Adrenal gland (tissue), 12 donors: Measurements from ENCODE around the gene UGDH. TPM values are rescaled to one million over a fixed set of nuclear protein-coding genes. Genes with fewer than 3 reads are reported as not detected.
A peak's percentile ranks its signal among the peaks of the same experiment; 100 is the strongest.

ENCODE experiments used
- DNase-seq, 7 donors: peaks; one replicate each; pipeline ENCODE4 v3.0.0-alpha.2; 2019 to 2020
- H3K27ac ChIP-seq, 5 donors: fragments of 200-600 bp; sonication (generic) in 4 of 5; 1 replicate in 3 of 5; 2 replicates in 2 of 5; pipeline versions ENCODE4 v1.5.1 to v1.8.0; 2016 to 2020; ENCODE audit warnings: mild to moderate bottlenecking in 1 of 5
- H3K27me3 ChIP-seq: fragments of 200-600 bp; 2 replicates; pipeline ENCODE4 v1.8.0; 2021
- H3K36me3 ChIP-seq, 2 donors: fragments of 200-600 bp; replicated peaks in 1 of 2; 1 replicate in 1 of 2; 2 replicates in 1 of 2; pipeline versions ENCODE4 v1.5.1 to v1.8.0; 2018 to 2022
- H3K4me1 ChIP-seq, 2 donors: fragments of 200-600 bp; replicated peaks in 1 of 2; 1 replicate in 1 of 2; 2 replicates in 1 of 2; pipeline versions ENCODE4 v1.5.1 to v1.8.0; 2018 to 2021
- H3K4me3 ChIP-seq, 4 donors: fragments of 200-600 bp; sonication (generic) in 3 of 4; one replicate each; pipeline ENCODE4 v1.5.1; 2016 to 2018
- H3K9me3 ChIP-seq, 3 donors: fragments of 200-600 bp; sonication (generic) in 1 of 3; replicated peaks in 1 of 3; 1 replicate in 2 of 3; 2 replicates in 1 of 3; pipeline versions ENCODE4 v1.5.1 to v1.8.0; 2016 to 2021
- POLR2A ChIP-seq, 2 donors: fragments of 450-650 bp; IDR thresholded peaks; one replicate each; pipeline ENCODE4 v1.6.1; 2017; ENCODE audit warnings: antibody characterized with exemption in 2 of 2, mild to moderate bottlenecking in 2 of 2, moderate library complexity in 1 of 2
- WGBS, 4 donors: extraction: QIAGEN DNeasy Blood & Tissue Kit in 2 of 4; methylation state at CpG; one replicate each; pipeline versions ENCODE4 v1.1.5 to v1.1.7; 2013 to 2017; 5-methylcytosine and 5-hydroxymethylcytosine counted together
- intact Hi-C, 2 donors: fragments of 100-400 bp; cut with DNase I; formaldehyde crosslinking; loops; one replicate each; pipeline versions ENCODE4 v1.14.1 to v1.15.0; 2022 to 2023
- polyA plus RNA-seq, 3 donors: library from polyadenylated mRNA; stranded (reverse); fragments of 200-250 nt in 2 of 3; fragments of 350-450 nt in 1 of 3; fragmentation: Illumina TruSeq in 1 of 3; extraction: RNeasy Lipid Tissue Mini Kit (QIAGEN cat#74804) in 1 of 3; gene quantifications; one replicate each; pipeline ENCODE4 v1.2.3, GENCODE V29; 2013 to 2014
- total RNA-seq, 9 donors: library from RNA; depleted of rRNA in 4 of 9; stranded (reverse); fragments of >200 nt in 4 of 9; fragments of 120-200 nt in 1 of 9; fragmentation: NEBNext Ultra II Directional in 1 of 9; extraction: Animal tissue kit (Norgen Biotek cat#: 25700) in 1 of 9; gene quantifications; one replicate each; pipeline versions ENCODE4 v1.1.0 to v1.2.4, GENCODE V29; 2013 to 2023
- TF ChIP-seq, protein P1 (sequence below), 6 experiments: fragments of 450-650 bp in 4 of 6; fragments of 200-600 bp in 2 of 6; sonication (generic) in 1 of 6; IDR thresholded peaks; 1 replicate in 5 of 6; 2 replicates in 1 of 6; pipeline versions ENCODE4 v1.5.1 to v1.8.0; 2016 to 2021; ENCODE audit warnings: antibody characterized with exemption in 6 of 6, mild to moderate bottlenecking in 2 of 6, moderate library complexity in 1 of 6
- donor health status: healthy with polysubstance abuse.
- donor health status: Bipolar disorder and iron deficiency.
- donor health status: DM: yes; HTN: yes; CAD: no.
- donor health status: DM: no; HTN: no; CAD: no.
- donor health status: DM: no; HTN: no; CAD: no.
- donor health status: DM: yes; HTN: yes; CAD: no.

The UGDH gene
- total and polyA plus RNA-seq, 12 donors, result 10.6 to 93.3 (median 47.5) TPM

DNA sequence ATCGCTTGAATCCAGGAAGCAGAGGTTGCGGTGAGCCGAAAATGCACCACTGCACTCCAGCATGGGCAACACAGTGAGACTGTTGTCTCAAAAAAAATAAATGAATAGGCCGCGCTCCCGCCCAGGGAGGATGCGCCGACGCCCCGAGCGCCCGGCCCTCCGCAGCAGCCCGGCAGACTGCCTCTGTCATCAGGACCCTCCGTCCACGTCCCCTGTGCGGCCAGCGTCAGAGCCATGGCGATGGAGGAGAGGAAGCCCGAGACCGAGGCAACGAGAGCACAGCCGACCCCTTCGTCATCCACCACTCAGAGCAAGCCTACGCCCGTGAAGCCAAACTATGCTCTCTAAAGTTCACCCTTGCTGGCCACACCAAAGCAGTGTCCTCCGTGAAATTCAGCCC, 47.0 kb downstream of the UGDH start:
- DNase-seq, result no peak
- no peak overlapping the region for H3K4me3 ChIP-seq
- TF ChIP-seq POLR2A (IDR thresholded peaks at IDR 0.05), result no peak
- TF ChIP-seq, protein P1, sequence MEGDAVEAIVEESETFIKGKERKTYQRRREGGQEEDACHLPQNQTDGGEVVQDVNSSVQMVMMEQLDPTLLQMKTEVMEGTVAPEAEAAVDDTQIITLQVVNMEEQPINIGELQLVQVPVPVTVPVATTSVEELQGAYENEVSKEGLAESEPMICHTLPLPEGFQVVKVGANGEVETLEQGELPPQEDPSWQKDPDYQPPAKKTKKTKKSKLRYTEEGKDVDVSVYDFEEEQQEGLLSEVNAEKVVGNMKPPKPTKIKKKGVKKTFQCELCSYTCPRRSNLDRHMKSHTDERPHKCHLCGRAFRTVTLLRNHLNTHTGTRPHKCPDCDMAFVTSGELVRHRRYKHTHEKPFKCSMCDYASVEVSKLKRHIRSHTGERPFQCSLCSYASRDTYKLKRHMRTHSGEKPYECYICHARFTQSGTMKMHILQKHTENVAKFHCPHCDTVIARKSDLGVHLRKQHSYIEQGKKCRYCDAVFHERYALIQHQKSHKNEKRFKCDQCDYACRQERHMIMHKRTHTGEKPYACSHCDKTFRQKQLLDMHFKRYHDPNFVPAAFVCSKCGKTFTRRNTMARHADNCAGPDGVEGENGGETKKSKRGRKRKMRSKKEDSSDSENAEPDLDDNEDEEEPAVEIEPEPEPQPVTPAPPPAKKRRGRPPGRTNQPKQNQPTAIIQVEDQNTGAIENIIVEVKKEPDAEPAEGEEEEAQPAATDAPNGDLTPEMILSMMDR (IDR thresholded peaks at IDR 0.05), result no peak
- 96 to 98% (median 97%) methylated on average over 17 to 27 of the region's 27 CpGs for WGBS, 4 donors
- no peaks in the 10 kb centered on the region for H3K9me3 ChIP-seq
- H3K27me3 ChIP-seq, result no peaks in the 10 kb centered on the region
- no peaks in the 10 kb centered on the region for H3K4me1 ChIP-seq
- intact Hi-C loops, result no loop called here
- no peaks in the 10 kb centered on the region for H3K36me3 ChIP-seq
- H3K27ac ChIP-seq, result no peak overlapping the region

- peaks cover 0 to 4% of the 10 kb centered on the region in 2 donors for H3K36me3 ChIP-seq
- DNase-seq, result no peak
- H3K9me3 ChIP-seq, result no peaks in the 10 kb centered on the region
- intact Hi-C loops, result no loop called here
- no peak overlapping the region for H3K4me3 ChIP-seq
- H3K27me3 ChIP-seq, result no peaks in the 10 kb centered on the region
- 80 to 90% (median 86%) methylated on average over 5 of the region's 5 CpGs for WGBS, 4 donors
- no peak for TF ChIP-seq POLR2A (IDR thresholded peaks at IDR 0.05)
- TF ChIP-seq, protein P1 (IDR thresholded peaks at IDR 0.05), result no peak
- H3K4me1 ChIP-seq, result no peaks in the 10 kb centered on the region
- H3K27ac ChIP-seq, result no peak overlapping the region
Measured at GRCh38 chr4:39476187-39476895, 50.9 kb downstream of the UGDH start.

DNA sequence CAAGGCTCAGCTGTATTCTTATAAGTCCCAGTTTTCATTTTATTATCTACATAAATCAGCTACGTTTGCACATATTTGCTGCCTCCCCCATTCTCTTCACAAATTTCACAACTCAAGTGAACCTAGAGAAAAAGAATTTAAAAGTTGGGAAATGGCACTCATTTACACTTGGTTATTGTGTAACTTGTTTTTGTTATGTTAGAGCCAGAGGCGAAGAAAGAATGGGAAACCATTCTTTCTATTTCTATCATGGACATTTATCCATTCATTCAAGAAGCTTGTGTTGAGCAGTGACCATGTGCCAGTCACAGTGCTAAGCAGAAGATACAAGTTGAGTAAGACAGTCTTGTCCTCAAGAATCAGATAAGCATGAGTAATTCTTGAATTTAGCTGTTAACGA, 54.8 kb downstream of the UGDH start:
- Histone ChIP-seq H3K36me3 (peaks cover 0 to 4% of the 10 kb centered on the region in 2 donors), H3K4me1 (peaks cover 0 to 13% of the 10 kb centered on the region in 2 donors), H3K4me3 (no peak overlapping the region), H3K27ac (no peak overlapping the region), H3K27me3 (no peaks in the 10 kb centered on the region), H3K9me3 (no peaks in the 10 kb centered on the region)
- no peak for TF ChIP-seq POLR2A (IDR thresholded peaks at IDR 0.05)
- TF ChIP-seq, protein P1 (IDR thresholded peaks at IDR 0.05), result no peak
- 69 to 83% (median 74%) methylated on average over 3 of the region's 3 CpGs for WGBS, 4 donors
- intact Hi-C loops, result no loop called here
- DNase-seq, result no peak

DNA sequence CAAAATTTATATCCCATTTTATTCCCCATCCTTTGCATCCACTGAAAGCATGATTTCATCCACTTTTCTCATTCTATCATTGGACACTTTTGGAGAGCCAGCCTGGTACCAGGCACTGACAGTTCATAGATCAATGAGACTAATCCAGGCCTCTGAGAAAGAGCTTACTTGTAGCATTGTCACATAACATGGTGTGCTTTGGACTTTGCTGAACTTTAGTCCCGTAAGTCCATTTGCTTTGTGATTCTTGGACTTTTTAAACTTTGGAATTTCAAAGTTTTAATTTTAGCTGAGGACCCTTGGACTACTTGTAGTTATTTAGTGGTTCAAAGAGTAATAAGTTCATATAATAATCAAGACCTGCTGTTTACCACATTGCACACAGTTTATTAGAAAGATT, 56.8 kb downstream of the UGDH start:
- Histone ChIP-seq H3K27ac (peak overlapping the region in 1 of 5 donors; percentile 58), H3K9me3 (no peaks in the 10 kb centered on the region), H3K27me3 (no peaks in the 10 kb centered on the region), H3K4me3 (no peak overlapping the region), H3K36me3 (peaks cover 0 to 4% of the 10 kb centered on the region in 2 donors), H3K4me1 (peaks cover 0 to 13% of the 10 kb centered on the region in 2 donors)
- DNase-seq, result no peak
- WGBS, 4 donors, result 84 to 96% (median 85%) methylated on average over 1 of the region's 1 CpG
- intact Hi-C loops, result no loop called here
- no peak for TF ChIP-seq POLR2A (IDR thresholded peaks at IDR 0.05)
- TF ChIP-seq, protein P1 (IDR thresholded peaks at IDR 0.05), result no peak
